ENCODE data around the gene GDPD4. TPM values are rescaled to one million over a fixed set of nuclear protein-coding genes. Genes with fewer than 3 reads are reported as not detected.

The GDPD4 gene
- total RNA-seq, 1 donor from 2014 or later, result not detected

DNA sequence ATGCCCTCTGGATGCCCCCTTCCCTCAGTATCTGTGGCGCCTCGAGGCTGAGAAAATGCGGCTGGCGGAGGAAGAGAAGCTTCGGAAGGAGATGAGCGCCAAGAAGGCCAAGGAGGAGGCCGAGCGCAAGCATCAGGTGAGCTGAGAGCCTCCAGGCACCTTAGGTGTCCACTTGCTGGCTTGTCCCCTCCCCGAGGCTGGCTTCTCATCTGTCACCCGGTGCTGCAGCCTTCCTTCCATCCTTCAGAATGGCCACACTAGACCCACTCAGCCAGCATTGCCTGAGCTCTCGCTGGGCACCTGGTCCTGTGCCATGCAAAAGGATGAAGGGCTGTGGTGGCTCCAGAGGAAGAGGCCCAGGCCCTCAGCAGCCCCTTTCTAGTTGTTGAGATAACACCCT is 121.1 kb downstream of the GDPD4 start:
- TF ChIP-seq, protein P1, sequence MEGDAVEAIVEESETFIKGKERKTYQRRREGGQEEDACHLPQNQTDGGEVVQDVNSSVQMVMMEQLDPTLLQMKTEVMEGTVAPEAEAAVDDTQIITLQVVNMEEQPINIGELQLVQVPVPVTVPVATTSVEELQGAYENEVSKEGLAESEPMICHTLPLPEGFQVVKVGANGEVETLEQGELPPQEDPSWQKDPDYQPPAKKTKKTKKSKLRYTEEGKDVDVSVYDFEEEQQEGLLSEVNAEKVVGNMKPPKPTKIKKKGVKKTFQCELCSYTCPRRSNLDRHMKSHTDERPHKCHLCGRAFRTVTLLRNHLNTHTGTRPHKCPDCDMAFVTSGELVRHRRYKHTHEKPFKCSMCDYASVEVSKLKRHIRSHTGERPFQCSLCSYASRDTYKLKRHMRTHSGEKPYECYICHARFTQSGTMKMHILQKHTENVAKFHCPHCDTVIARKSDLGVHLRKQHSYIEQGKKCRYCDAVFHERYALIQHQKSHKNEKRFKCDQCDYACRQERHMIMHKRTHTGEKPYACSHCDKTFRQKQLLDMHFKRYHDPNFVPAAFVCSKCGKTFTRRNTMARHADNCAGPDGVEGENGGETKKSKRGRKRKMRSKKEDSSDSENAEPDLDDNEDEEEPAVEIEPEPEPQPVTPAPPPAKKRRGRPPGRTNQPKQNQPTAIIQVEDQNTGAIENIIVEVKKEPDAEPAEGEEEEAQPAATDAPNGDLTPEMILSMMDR (IDR thresholded peaks at IDR 0.05; ENCODE audit: unreplicated experiment), result no peak
- no peaks in the 10 kb centered on the region for H3K4me1 Mint-ChIP-seq (ENCODE audit: low read depth)
- no peaks in the 10 kb centered on the region for H3K36me3 Mint-ChIP-seq (ENCODE audit: insufficient read depth)
- DNase-seq (ENCODE audit: low spot score, unreplicated experiment), result no peak
- no peaks in the 10 kb centered on the region for H3K9me3 Mint-ChIP-seq (ENCODE audit: low read depth)
- H3K27me3 Mint-ChIP-seq, result no peaks in the 10 kb centered on the region
- H3K4me3 Mint-ChIP-seq (ENCODE audit: low read depth), result no peak overlapping the region
- no peak overlapping the region for H3K27ac Mint-ChIP-seq

DNA sequence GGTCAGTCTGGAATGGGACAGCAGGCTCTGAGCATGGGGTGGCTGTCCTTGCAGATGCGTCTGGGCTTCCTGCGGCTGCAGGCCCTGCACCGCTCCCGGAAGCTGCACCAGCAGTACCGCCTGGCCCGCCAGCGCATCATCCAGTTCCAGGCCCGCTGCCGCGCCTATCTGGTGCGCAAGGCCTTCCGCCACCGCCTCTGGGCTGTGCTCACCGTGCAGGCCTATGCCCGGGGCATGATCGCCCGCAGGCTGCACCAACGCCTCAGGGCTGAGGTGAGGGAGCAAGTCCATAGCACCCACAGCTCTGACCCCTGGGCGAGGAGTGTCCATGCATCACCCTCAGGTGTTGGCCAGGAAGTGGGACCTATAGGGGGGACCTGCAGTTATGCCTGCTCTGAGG is 121.8 kb downstream of the GDPD4 start:
- Mint-ChIP-seq H3K4me3 (ENCODE audit: low read depth) (no peak overlapping the region), H3K27ac (no peak overlapping the region), H3K9me3 (ENCODE audit: low read depth) (no peaks in the 10 kb centered on the region), H3K27me3 (no peaks in the 10 kb centered on the region), H3K4me1 (ENCODE audit: low read depth) (no peaks in the 10 kb centered on the region), H3K36me3 (ENCODE audit: insufficient read depth) (no peaks in the 10 kb centered on the region)
- no peak for DNase-seq (ENCODE audit: low spot score, unreplicated experiment)
- TF ChIP-seq, protein P1 (IDR thresholded peaks at IDR 0.05; ENCODE audit: unreplicated experiment), result no peak

DNA sequence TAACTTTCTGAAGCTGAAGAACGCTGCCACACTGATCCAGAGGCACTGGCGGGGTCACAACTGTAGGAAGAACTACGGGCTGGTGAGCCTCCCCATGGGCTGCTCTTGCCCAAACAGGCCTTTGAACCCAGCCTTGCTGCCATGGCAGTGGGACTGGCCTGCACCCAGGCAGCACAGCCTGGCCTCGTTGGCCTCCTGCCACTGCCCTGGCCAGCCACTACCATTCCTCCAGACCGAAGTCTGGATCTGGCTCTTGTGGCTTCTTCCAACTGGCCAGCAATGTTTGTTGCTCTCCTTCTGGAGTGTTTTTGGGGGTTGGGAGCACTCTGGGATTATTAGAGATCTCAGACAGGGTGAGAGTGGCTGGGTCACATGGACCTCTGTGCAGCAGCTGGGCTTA is 122.4 kb downstream of the GDPD4 start:
- TF ChIP-seq, protein P1 (IDR thresholded peaks at IDR 0.05; ENCODE audit: unreplicated experiment), result no peak
- peaks cover 3% of the 10 kb centered on the region for H3K4me1 Mint-ChIP-seq (ENCODE audit: low read depth)

DNA sequence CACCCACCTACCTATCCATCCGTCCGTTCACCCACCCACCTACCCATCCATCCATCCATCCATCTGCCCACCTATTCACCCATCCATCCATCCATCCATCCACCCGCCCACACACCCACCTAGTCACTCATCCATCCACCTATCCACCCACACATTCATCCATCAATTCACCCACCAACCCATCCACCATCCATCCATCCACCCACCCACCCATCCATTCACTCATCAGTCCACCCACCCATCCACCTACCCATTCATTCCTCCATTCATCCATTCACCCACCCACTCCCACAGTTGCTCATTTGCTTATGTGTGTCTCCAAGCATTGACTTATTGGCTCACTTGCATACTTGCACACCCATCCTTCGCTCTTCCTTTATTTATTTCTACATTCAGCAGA is 123.3 kb downstream of the GDPD4 start:
- no peak overlapping the region for H3K27ac Mint-ChIP-seq
- no peaks in the 10 kb centered on the region for H3K27me3 Mint-ChIP-seq
- no peak overlapping the region for H3K4me3 Mint-ChIP-seq (ENCODE audit: low read depth)
- TF ChIP-seq, protein P1 (IDR thresholded peaks at IDR 0.05; ENCODE audit: unreplicated experiment), result no peak
- H3K4me1 Mint-ChIP-seq (ENCODE audit: low read depth), result peaks cover 9% of the 10 kb centered on the region
- no peak for DNase-seq (ENCODE audit: low spot score, unreplicated experiment)
- H3K9me3 Mint-ChIP-seq (ENCODE audit: low read depth), result no peaks in the 10 kb centered on the region
- H3K36me3 Mint-ChIP-seq (ENCODE audit: insufficient read depth), result no peaks in the 10 kb centered on the region

More for the DNA sequence above, 122.4 kb downstream of the GDPD4 start:
- H3K9me3 Mint-ChIP-seq (ENCODE audit: low read depth), result no peaks in the 10 kb centered on the region
- H3K27ac Mint-ChIP-seq, result no peak overlapping the region
- no peak for DNase-seq (ENCODE audit: low spot score, unreplicated experiment)
- H3K36me3 Mint-ChIP-seq (ENCODE audit: insufficient read depth), result no peaks in the 10 kb centered on the region
- H3K27me3 Mint-ChIP-seq, result no peaks in the 10 kb centered on the region
- H3K4me3 Mint-ChIP-seq (ENCODE audit: low read depth), result no peak overlapping the region

DNA sequence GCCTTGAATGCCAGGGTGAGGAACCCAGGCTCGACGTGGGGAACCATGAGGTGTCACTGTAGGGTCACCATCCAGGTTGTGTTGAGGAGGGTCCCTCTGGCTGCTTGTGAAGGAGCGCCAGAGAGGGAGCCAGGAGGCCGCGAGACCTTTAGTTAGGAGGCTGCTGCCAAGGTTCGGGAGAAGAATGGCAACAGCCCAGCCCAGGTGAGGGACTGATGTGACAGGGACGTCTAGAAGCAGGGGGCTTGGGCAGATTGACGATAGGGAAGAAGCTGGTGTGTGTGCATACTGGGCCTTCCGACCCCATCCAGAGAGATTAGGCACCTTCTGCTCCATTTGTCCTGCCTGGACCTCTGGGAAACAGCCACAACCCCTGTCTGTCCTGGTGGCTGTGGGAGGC is 124.5 kb downstream of the GDPD4 start:
- Mint-ChIP-seq H3K4me1 (ENCODE audit: low read depth) (peaks cover 14% of the 10 kb centered on the region), H3K4me3 (ENCODE audit: low read depth) (no peak overlapping the region), H3K36me3 (ENCODE audit: insufficient read depth) (no peaks in the 10 kb centered on the region), H3K27ac (no peak overlapping the region), H3K9me3 (ENCODE audit: low read depth) (no peaks in the 10 kb centered on the region), H3K27me3 (no peaks in the 10 kb centered on the region)
- DNase-seq (ENCODE audit: low spot score, unreplicated experiment), result no peak
- TF ChIP-seq, protein P1 (IDR thresholded peaks at IDR 0.05; ENCODE audit: unreplicated experiment), result no peak
